ENCODE data around the gene RASSF7. TPM values are rescaled to one million over a fixed set of nuclear protein-coding genes. Genes with fewer than 3 reads are reported as not detected.

The RASSF7 gene
- polyA plus RNA-seq, 1 donor from 2014 or later, result 37.1 TPM

DNA sequence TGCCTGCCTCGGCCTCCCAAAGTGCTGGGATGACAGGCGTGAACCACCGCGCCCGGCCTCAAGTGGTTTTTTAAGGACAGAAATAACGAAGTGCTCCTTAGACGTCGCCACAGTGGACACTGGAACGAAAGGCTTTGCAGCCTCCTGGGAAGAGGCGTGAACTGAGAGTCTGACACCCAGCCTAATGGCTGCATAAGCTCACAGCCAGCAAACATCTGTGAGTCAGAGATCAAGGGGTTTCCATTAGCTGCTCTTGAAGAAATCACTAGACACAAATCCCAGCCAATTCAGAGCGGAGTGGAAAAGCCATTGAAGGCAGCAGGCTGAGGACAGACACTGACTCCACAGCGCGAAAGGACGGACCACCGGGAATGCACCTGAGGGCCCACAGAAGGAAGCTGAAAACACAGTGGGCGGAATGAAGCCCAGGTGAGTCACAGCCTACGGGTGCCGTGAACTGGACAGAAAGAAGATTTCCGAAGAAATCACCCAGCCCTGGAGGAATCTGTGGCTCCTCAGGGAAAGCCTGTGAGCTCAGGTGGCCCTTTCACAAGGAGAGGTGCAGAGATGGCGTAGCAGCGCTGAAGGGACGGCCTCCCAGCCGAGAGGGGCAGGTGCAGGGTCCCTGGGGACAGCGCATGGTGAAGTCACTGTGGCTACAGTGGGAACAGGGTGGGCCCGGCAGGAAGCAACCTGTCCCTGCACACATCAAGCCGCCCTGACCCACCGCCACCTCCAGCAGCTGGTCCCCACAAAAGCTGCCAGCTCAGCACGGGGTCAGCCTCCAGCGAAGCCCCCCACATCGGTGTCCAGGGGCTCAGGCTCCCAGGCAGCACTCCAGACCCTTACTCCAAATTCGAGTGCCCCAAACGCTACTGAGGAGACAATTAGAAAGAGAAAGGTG, 11.8 kb upstream of the RASSF7 start:
- Histone ChIP-seq H3K79me2 (replicated peaks; ENCODE audit: insufficient read depth, low read length) (no peaks in the 10 kb centered on the region), H3K4me2 (ENCODE audit: low read length) (no peak overlapping the region), H2AFZ (ENCODE audit: low read depth, low read length) (no peak overlapping the region), H3K4me3 (ENCODE audit: low read length) (no peak overlapping the region), H3K9me3 (ENCODE audit: low read length) (no peaks in the 10 kb centered on the region), H3F3A (ENCODE audit: insufficient read depth, low read length, poor library complexity, severe bottlenecking) (no peaks in the 10 kb centered on the region), H3K27me3 (ENCODE audit: insufficient read depth, low read depth, low read length) (no peaks in the 10 kb centered on the region), H3K9me2 (ENCODE audit: insufficient read depth, low read length) (no peaks in the 10 kb centered on the region), H4K20me1 (ENCODE audit: insufficient read depth) (no peaks in the 10 kb centered on the region), H3K9ac (ENCODE audit: low read length) (no peak overlapping the region), H3K36me3 (ENCODE audit: insufficient read depth, low read length) (no peaks in the 10 kb centered on the region), H3K27ac (ENCODE audit: low read length) (no peak overlapping the region)
- TF ChIP-seq MXI1 (conservative IDR thresholded peaks at IDR 0.05; ENCODE audit: poor library complexity, severe bottlenecking), result no peak
- TF ChIP-seq REST (IDR thresholded peaks at IDR 0.05; ENCODE audit: borderline replicate concordance), result no peak
- no peak for TF ChIP-seq POLR2AphosphoS5 (IDR thresholded peaks at IDR 0.05)
- TF ChIP-seq SMC3 (conservative IDR thresholded peaks at IDR 0.05; ENCODE audit: poor library complexity), result no peak
- no peak for TF ChIP-seq CTCF (IDR thresholded peaks at IDR 0.05; ENCODE audit: poor library complexity, severe bottlenecking)
- no peak for TF ChIP-seq RAD21 (conservative IDR thresholded peaks at IDR 0.05)
- no peak for TF ChIP-seq TAF1 (IDR thresholded peaks at IDR 0.05; ENCODE audit: low read depth)
- no peak for TF ChIP-seq EP300 (conservative IDR thresholded peaks at IDR 0.05; ENCODE audit: poor library complexity, severe bottlenecking)
- no peak for TF ChIP-seq EZH2 (IDR thresholded peaks at IDR 0.05; ENCODE audit: borderline replicate concordance, insufficient read depth, low read length, poor library complexity, severe bottlenecking)

GRCh38 chr11:550021-550745, 10.6 kb upstream of the RASSF7 start:
- Histone ChIP-seq H3K27me3 (ENCODE audit: insufficient read depth, low read depth, low read length) (peaks cover 8% of the 10 kb centered on the region), H3F3A (ENCODE audit: insufficient read depth, low read length, poor library complexity, severe bottlenecking) (no peaks in the 10 kb centered on the region), H3K4me2 (ENCODE audit: low read length) (no peak overlapping the region), H3K79me2 (replicated peaks; ENCODE audit: insufficient read depth, low read length) (no peaks in the 10 kb centered on the region), H3K27ac (ENCODE audit: low read length) (no peak overlapping the region), H3K36me3 (ENCODE audit: insufficient read depth, low read length) (no peaks in the 10 kb centered on the region), H3K9me2 (ENCODE audit: insufficient read depth, low read length) (no peaks in the 10 kb centered on the region), H3K4me3 (ENCODE audit: low read length) (no peak overlapping the region), H3K9me3 (ENCODE audit: low read length) (no peaks in the 10 kb centered on the region), H2AFZ (ENCODE audit: low read depth, low read length) (no peak overlapping the region), H3K9ac (ENCODE audit: low read length) (no peak overlapping the region), H4K20me1 (ENCODE audit: insufficient read depth) (no peaks in the 10 kb centered on the region)
- no peak for TF ChIP-seq CTCF (IDR thresholded peaks at IDR 0.05; ENCODE audit: poor library complexity, severe bottlenecking)
